Stimulated activated CD4-positive, alpha-beta T cell treated with anti-CD3 and anti-CD28 coated beads, Interleukin-15, amount 100 ng/mL, for 48 hours (primary cell): ENCODE data around the gene ING1.
"Not testable (repeated sequence)": the region's sequence is repeated elsewhere in the genome, so short reads cannot be mapped to it uniquely, and the experiment has no call there.

Experiments
- DNase-seq, 2 donors: peaks; one replicate each; pipeline ENCODE4 v3.0.0-alpha.2; 2020; ENCODE audit warnings: low read depth in 2 of 2

Gene ING1, protein sequence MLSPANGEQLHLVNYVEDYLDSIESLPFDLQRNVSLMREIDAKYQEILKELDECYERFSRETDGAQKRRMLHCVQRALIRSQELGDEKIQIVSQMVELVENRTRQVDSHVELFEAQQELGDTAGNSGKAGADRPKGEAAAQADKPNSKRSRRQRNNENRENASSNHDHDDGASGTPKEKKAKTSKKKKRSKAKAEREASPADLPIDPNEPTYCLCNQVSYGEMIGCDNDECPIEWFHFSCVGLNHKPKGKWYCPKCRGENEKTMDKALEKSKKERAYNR

GRCh38 chr13:110713642-110713952, at the start of gene ING1:
ING1 (plus strand) TSS chr13:110713700; CDS start chr13:110714150, 450 bp downstream.
- DNase-seq = no peak

- DNase-seq = no peak
Observed at GRCh38 chr13:110664041-110664440, 49.5 kb upstream of the ING1 start.

DNA sequence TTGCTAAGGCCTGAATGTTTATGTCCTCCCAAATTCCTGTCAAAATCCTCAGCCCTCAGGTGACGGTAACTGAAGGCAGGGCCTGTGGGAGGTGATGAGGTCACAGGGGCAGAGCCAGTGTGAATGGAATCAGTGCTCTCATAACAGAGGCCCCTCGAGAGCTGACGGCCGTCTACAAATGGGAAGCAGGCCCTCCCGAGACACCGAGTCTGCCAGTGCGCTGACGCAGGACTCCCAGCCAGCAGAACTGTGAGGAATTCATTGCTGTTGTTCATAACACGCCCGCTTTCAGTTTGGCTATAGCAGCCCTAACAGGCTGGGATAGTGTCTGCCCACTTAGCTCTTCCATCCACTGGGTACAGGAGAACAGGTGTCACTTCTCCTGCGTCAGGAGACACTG, 48.8 kb upstream of the ING1 start:
- DNase-seq = no peak

- DNase-seq = no peak
Observed at GRCh38 chr13:110665491-110666254, 47.8 kb upstream of the ING1 start.

- no peak for DNase-seq
Observed at GRCh38 chr13:110666255-110666533, 47.3 kb upstream of the ING1 start.

DNA sequence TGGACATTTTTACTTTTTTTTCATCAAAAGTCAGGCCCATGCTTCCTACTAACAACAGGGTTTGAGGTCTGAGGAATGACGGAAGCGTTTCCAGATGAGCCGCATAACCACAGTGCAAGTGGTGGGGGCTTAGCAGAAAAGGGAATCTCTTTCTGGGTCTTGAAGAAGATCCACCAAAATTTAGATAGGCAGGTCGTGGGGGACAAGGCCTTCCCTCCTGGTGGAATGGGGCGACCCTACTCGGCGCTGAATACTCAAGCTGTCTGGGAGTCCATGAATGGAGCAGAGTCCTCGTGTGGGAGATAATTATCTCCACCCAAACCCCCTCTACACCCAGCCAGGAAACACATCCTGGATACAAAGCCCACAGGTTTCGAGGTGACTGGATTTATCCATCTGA, 44.5 kb upstream of the ING1 start:
- no peak for DNase-seq

DNA sequence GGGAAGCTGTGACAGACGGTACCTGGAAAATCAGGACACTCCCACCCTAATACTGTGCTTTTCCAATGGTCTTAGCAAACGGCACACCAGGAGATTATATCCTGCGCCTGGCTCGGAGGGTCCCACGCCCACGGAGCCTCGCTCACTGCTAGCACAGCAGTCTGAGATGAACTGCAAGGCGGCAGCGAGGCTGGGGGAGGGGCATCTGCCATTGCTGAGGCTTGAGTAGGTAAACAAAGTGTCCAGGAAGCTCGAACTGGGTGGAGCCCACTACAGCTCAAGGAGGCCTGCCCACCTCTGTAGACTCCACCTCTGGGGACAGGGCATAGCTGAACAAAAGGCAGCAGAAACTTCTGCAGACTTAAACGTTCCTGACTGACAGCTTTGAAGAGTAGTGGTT, 43.7 kb upstream of the ING1 start:
- DNase-seq = not testable (repeated sequence)

DNA sequence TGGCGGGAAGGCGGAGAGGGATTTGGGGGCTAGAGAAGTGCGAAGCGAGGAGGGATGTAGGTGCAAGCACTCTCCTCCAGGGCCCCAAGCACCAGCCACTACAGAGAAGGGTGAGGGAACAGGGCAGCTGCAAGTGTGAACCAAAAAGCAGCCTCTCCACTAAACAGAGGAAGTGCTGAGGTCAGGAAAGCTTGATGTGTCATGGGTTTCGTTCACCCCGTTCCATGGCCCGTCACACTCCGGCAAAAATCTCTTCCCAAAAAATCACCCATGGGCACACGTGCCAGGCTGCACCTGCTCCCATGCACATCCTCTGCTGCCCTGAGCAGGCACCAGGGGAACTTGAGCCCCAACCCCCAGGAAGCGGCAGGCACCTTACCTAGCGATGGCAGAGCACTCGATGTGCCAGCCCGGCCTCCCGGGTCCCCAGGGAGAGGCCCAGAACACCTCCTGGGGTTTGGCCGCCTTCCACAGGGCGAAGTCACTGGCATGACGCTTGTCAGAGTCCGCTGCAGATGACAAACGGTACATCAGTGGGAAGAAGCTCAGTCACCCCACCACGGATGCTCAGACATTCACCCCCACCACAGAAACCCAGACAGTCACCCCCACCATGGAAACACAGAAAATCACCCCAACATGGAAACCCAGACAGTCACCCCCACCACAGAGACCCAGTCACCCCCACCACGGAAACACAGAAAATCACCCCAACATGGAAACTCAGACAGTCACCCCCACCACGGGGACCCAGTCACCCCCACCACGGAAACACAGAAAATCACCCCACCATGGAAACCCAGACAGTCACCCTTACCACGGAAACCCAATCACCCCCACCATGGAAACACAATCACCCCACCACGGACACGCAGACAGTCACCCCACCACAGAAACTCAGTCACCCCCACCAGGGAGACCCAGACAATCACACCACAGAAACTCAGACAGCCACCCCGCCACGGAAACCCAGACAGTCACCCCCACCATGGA, 36.6 kb upstream of the ING1 start:
- DNase-seq = peak; percentile 18 to 34

DNA sequence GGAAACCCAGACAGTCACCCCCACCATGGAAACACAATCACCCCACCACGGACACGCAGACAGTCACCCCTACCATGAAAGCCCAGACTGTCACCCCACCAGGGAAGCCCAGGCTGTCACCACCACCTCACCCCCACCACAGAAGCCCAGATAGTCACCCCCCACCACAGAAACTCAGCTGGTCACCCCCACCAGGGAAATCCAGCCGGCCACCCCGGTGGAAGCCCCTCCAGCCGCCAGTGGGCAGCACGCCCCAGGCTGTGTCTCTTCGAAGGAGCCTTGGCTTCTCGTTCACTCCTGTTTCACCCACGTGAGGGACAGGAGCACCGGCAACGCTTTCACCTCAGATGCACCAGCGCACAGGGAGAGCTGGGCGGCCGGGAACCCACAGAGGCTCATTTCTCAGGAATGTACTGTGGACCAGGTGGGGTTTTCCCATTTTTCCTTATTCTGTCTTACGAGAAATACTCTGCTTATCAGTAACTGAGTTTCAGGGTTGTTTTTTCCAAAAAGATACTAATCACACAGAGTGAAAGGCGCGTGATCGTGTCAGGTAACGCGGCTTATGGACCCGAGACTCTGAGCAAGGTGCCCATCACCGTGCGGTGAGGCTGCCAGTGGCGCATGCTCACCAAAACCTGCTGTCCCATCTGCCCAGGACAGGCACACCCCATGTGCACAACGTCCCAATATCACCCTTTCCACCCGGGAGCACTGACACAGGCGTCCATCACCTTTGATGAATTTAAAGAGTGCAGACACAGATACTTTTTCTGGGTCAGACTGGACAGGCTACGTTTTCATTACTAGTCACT, 35.6 kb upstream of the ING1 start:
- DNase-seq = no peak

GRCh38 chr13:110680852-110681251, 32.6 kb upstream of the ING1 start:
- no peak for DNase-seq

DNA sequence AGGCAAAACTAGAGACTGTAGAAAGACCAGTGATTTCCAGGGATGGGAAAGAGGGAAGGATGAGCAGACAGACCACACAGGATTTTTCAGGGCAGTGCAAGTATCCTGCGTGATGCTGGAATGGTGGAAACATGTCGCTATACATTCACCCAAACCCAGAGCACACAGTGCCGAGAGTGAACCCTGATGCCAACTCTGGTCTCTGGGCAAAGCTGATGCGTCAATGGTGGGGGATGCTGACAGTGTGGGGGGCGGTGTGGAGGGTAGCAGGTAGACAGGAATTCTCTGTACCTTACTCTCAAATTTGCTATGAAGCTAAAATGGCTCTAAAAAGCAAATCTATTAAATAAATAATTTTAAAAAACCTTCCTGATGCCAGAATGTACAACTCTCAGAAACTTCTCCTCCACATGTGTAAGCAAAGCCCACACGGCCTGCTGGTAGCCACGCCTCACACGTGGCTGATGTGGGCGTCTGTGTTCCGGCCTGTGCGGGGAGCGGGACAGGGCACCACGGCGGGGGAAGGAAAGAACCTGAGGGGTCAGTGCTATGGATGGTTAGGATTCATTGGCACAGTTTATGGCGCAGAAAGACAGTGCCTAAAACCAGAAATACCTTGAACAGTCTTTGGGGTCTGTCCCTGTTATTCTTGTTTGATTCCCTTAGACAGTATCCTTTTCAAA, 31.5 kb upstream of the ING1 start:
- DNase-seq = no peak

- no peak for DNase-seq
Observed at GRCh38 chr13:110682746-110683145, 30.8 kb upstream of the ING1 start.

GRCh38 chr13:110683203-110683883, 30.2 kb upstream of the ING1 start:
- DNase-seq = no peak

DNA sequence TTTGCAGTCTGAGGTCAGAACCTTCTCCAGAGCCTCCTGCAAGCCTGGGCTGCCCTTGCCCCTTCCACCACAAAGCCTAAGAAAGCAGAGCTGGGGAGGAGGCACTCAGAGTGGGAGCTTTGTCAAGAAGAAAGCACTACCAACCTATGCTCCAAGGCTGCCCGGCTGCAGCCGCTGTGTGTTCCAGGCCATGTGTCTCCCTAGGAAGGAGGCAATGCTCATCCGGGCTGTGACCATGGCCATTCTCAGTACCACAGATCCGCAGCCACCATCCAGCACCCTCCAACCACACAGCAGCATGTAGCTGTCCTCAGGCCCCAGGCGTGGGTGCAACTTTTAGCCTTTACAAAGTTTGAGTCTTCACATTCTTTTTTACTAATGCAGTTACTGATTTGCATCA, 29.6 kb upstream of the ING1 start:
- DNase-seq = no peak

- no peak for DNase-seq
Observed at GRCh38 chr13:110684388-110685056, 29.0 kb upstream of the ING1 start.

- no peak for DNase-seq
Observed at GRCh38 chr13:110685305-110686020, 28.0 kb upstream of the ING1 start.

DNA sequence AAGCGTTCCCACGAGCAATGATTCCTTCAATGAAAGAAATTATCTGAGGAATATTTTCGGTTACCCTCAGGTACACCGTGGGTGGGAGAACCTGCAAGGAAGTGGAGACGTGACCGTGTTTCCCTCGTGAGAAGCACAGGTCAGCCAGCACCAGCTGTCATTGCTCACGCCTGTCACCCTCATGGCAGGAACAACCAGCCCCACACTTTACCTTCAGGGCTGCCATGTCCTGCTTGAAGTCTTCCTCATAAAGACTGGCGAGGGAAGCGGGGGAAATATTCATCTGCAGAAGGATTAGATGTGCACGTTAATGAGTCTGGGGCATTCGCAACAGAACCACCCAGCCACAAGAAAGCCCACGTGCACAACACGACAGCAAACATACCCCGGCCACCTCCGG, 25.8 kb upstream of the ING1 start:
- no peak for DNase-seq

DNA sequence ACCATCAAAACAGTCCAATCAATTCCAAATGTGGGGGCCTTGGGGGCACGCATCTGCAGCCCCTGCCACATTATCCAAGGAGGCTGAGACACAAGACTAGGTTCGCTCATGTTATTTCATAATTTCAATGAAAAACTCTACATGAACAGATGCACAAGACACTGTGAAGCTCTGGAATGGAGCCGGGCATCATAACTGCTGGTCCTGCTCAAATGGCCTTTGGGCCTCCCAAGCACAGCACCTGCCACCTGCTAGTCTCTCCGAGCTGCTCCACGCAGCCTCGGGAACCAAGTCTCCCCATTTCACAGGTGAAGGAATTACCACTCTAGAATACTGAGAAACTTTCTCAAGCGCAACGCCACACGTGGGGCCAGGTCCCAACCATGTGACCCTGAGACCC, 24.5 kb upstream of the ING1 start:
- DNase-seq = no peak

GRCh38 chr13:110689711-110690110, 23.8 kb upstream of the ING1 start:
- no peak for DNase-seq
